Measurements from ENCODE around the gene CCDC102B. TPM values are rescaled to one million over a fixed set of nuclear protein-coding genes. Genes with fewer than 3 reads are reported as not detected.

Gene CCDC102B
- total and polyA plus RNA-seq, 2 donors (not counting 1 experiment from before 2014, with no cell fraction given): 3.9 to 4.0 TPM

- Histone ChIP-seq H3K9me3 (ENCODE audit: control extremely low read depth in 1 of 3, control insufficient read depth in 2 of 3, insufficient read depth in 1 of 3, low read length in 2 of 3) (peaks cover 0 to 1% (median 0%) of the 10 kb centered on the region in 3 donors), H3K4me1 (ENCODE audit: control insufficient read depth in 2 of 2, insufficient read depth in 2 of 2, low read length in 2 of 2) (no peaks in the 10 kb centered on the region), H3K9ac (ENCODE audit: low read length) (no peak overlapping the region), H3K79me2 (ENCODE audit: control insufficient read depth, insufficient read depth, low read length) (no peaks in the 10 kb centered on the region), H4K20me1 (ENCODE audit: control insufficient read depth, insufficient read depth, low read length, poor library complexity, severe bottlenecking) (no peaks in the 10 kb centered on the region), H3K36me3 (replicated peaks in 1 of 2; ENCODE audit: control extremely low read depth in 1 of 2, control insufficient read depth in 1 of 2, extremely low read depth in 1 of 2, insufficient read depth in 2 of 2, low read length in 1 of 2) (no peaks in the 10 kb centered on the region), H3K27me3 (replicated peaks in 1 of 4; ENCODE audit: control extremely low read depth in 1 of 4, control insufficient read depth in 3 of 4, insufficient read depth in 4 of 4, low read length in 3 of 4) (no peaks in the 10 kb centered on the region), H3K27ac (ENCODE audit: low read length in 2 of 2) (no peak overlapping the region), H3K4me2 (replicated peaks; ENCODE audit: low read depth, low read length, poor library complexity, severe bottlenecking) (no peak overlapping the region), H3K4me3 (ENCODE audit: control extremely low read depth in 1 of 5, extremely low read depth in 1 of 5, insufficient read depth in 1 of 5, low read depth in 2 of 5, low read length in 4 of 5) (no peak overlapping the region), H2AFZ (ENCODE audit: insufficient read depth, low read depth, low read length, poor library complexity, severe bottlenecking) (no peak overlapping the region)
- WGBS (ENCODE audit: insufficient coverage): no CpG with 5 or more reads among the region's 2 CpGs
- TF ChIP-seq CTCF (IDR thresholded peaks at IDR 0.05) (no peak), EZH2 (IDR thresholded peaks at IDR 0.05; ENCODE audit: borderline replicate concordance, insufficient read depth, low read depth, low read length, poor library complexity, severe bottlenecking) (no peak)
- Mint-ChIP-seq H3K4me1 (no peaks in the 10 kb centered on the region), H3K4me3 (no peak overlapping the region), H3K9me3 (ENCODE audit: insufficient read depth) (peaks cover 4% of the 10 kb centered on the region), H3K27me3 (no peaks in the 10 kb centered on the region), H3K27ac (no peak overlapping the region)
- POLR2A ChIA-PET: no interaction called here
- intact Hi-C loops (cut with micrococcal nuclease): no loop called here
- ATAC-seq (ENCODE audit: low read depth) (no peak), DNase-seq (no peak)
- CTCF ChIA-PET: no interaction called here
Observed at GRCh38 chr18:68764016-68764415, 33.9 kb upstream of the CCDC102B start.

- no peak for TF ChIP-seq EZH2 (IDR thresholded peaks at IDR 0.05; ENCODE audit: borderline replicate concordance, insufficient read depth, low read depth, low read length, poor library complexity, severe bottlenecking)
- no peak for TF ChIP-seq CTCF (IDR thresholded peaks at IDR 0.05)
- CTCF ChIA-PET: no interaction called here
- no peak for ATAC-seq (ENCODE audit: low read depth)
Observed at GRCh38 chr18:68766433-68766832, 31.4 kb upstream of the CCDC102B start.

More at GRCh38 chr18:68766433-68766832, 31.4 kb upstream of the CCDC102B start:
- H3K9me3 ChIP-seq (ENCODE audit: control extremely low read depth in 1 of 3, control insufficient read depth in 2 of 3, insufficient read depth in 1 of 3, low read length in 2 of 3): no peaks in the 10 kb centered on the region
- no peaks in the 10 kb centered on the region for H3K27me3 ChIP-seq (replicated peaks in 1 of 4; ENCODE audit: control extremely low read depth in 1 of 4, control insufficient read depth in 3 of 4, insufficient read depth in 4 of 4, low read length in 3 of 4)
- H3K9ac ChIP-seq (ENCODE audit: low read length): no peak overlapping the region
- H3K4me1 ChIP-seq (ENCODE audit: control insufficient read depth in 2 of 2, insufficient read depth in 2 of 2, low read length in 2 of 2): no peaks in the 10 kb centered on the region
- H3K4me3 ChIP-seq (ENCODE audit: control extremely low read depth in 1 of 5, extremely low read depth in 1 of 5, insufficient read depth in 1 of 5, low read depth in 2 of 5, low read length in 4 of 5): no peak overlapping the region
- H3K9me3 Mint-ChIP-seq (ENCODE audit: insufficient read depth): peaks cover 4% of the 10 kb centered on the region
- H4K20me1 ChIP-seq (ENCODE audit: control insufficient read depth, insufficient read depth, low read length, poor library complexity, severe bottlenecking): no peaks in the 10 kb centered on the region
- no peaks in the 10 kb centered on the region for H3K27me3 Mint-ChIP-seq
- no peak overlapping the region for H3K27ac ChIP-seq (ENCODE audit: low read length in 2 of 2)
- no peak overlapping the region for H2AFZ ChIP-seq (ENCODE audit: insufficient read depth, low read depth, low read length, poor library complexity, severe bottlenecking)
- intact Hi-C loops (cut with micrococcal nuclease): no loop called here
- H3K36me3 ChIP-seq (replicated peaks in 1 of 2; ENCODE audit: control extremely low read depth in 1 of 2, control insufficient read depth in 1 of 2, extremely low read depth in 1 of 2, insufficient read depth in 2 of 2, low read length in 1 of 2): no peaks in the 10 kb centered on the region
- no CpG with 5 or more reads among the region's 2 CpGs for WGBS (ENCODE audit: insufficient coverage)
- H3K27ac Mint-ChIP-seq: no peak overlapping the region
- no peak overlapping the region for H3K4me3 Mint-ChIP-seq
- H3K79me2 ChIP-seq (ENCODE audit: control insufficient read depth, insufficient read depth, low read length): no peaks in the 10 kb centered on the region
- no peak for DNase-seq
- H3K4me1 Mint-ChIP-seq: no peaks in the 10 kb centered on the region
- POLR2A ChIA-PET: no interaction called here
- no peak overlapping the region for H3K4me2 ChIP-seq (replicated peaks; ENCODE audit: low read depth, low read length, poor library complexity, severe bottlenecking)
